C4-2B (cell line): ENCODE data around the gene TMEM200B.

Experiments used
- ZFX ChIP-seq: fragments of 450-650 bp; IDR thresholded peaks from 2 replicates; pipeline ENCODE4 v1.6.1; 2017
- TF ChIP-seq, protein P1 (sequence below): fragments of 450-650 bp; conservative IDR thresholded peaks from 2 replicates; pipeline ENCODE4 v1.5.1; 2017; ENCODE audit warnings: mild to moderate bottlenecking

DNA sequence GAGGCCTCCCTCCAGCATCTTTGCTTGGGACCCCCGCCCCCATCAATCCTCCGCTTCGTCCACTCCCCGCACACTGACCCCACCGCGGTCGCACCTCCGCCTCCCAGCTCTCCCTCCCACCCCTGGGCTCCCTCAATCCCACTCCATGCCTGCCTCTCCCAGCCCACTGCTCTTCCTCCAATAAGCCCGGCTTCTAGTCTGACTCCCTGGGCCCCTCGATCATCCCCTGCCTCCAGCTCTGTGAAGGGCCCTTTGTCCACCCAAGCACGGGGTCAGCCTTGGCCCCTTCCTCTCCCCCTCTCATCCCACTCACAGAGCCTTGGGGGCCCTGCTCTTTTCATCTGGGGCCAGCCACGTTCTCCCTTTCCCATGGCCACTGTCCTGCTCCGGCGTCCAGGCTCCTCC is 1.5 kb upstream of the TMEM200B start:
- TF ChIP-seq, protein P1, sequence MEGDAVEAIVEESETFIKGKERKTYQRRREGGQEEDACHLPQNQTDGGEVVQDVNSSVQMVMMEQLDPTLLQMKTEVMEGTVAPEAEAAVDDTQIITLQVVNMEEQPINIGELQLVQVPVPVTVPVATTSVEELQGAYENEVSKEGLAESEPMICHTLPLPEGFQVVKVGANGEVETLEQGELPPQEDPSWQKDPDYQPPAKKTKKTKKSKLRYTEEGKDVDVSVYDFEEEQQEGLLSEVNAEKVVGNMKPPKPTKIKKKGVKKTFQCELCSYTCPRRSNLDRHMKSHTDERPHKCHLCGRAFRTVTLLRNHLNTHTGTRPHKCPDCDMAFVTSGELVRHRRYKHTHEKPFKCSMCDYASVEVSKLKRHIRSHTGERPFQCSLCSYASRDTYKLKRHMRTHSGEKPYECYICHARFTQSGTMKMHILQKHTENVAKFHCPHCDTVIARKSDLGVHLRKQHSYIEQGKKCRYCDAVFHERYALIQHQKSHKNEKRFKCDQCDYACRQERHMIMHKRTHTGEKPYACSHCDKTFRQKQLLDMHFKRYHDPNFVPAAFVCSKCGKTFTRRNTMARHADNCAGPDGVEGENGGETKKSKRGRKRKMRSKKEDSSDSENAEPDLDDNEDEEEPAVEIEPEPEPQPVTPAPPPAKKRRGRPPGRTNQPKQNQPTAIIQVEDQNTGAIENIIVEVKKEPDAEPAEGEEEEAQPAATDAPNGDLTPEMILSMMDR, result no peak
- TF ChIP-seq ZFX, result no peak
